ENCODE results near the gene RRM2.
"Not testable (repeated sequence)": the region's sequence is repeated elsewhere in the genome, so short reads cannot be mapped to it uniquely, and the experiment has no call there.

Gene RRM2

GRCh38 chr2:10101491-10101890 lies 21.0 kb upstream of the RRM2 start:
- no peak for TF ChIP-seq CTCF (conservative IDR thresholded peaks at IDR 0.05; ENCODE audit: low read length)
- no peak for DNase-seq (ENCODE audit: low read depth)
- H3K4me3 ChIP-seq (ENCODE audit: low read length): no peak overlapping the region

- TF ChIP-seq CTCF (conservative IDR thresholded peaks at IDR 0.05; ENCODE audit: low read length): no peak
- no peak overlapping the region for H3K4me3 ChIP-seq (ENCODE audit: low read length)
- no peak for DNase-seq (ENCODE audit: low read depth)
Measured at GRCh38 chr2:10103179-10103578, 19.4 kb upstream of the RRM2 start.

GRCh38 chr2:10104906-10105305 lies 17.6 kb upstream of the RRM2 start:
- DNase-seq (ENCODE audit: low read depth); H3K4me3 ChIP-seq (ENCODE audit: low read length): not testable (repeated sequence)

GRCh38 chr2:10109311-10109710 lies 13.2 kb upstream of the RRM2 start:
- TF ChIP-seq CTCF (conservative IDR thresholded peaks at IDR 0.05; ENCODE audit: low read length): no peak

GRCh38 chr2:10119027-10119325 lies 3.6 kb upstream of the RRM2 start:
- H3K4me3 ChIP-seq (ENCODE audit: low read length): no peak overlapping the region
- no peak for TF ChIP-seq CTCF (conservative IDR thresholded peaks at IDR 0.05; ENCODE audit: low read length)
- DNase-seq (ENCODE audit: low read depth): no peak

More at GRCh38 chr2:10109311-10109710, 13.2 kb upstream of the RRM2 start:
- DNase-seq (ENCODE audit: low read depth): no peak
- no peak overlapping the region for H3K4me3 ChIP-seq (ENCODE audit: low read length)

- no peak for DNase-seq (ENCODE audit: low read depth)
- no peak for TF ChIP-seq CTCF (conservative IDR thresholded peaks at IDR 0.05; ENCODE audit: low read length)
- H3K4me3 ChIP-seq (ENCODE audit: low read length): peak overlapping the region; percentile 78
Measured at GRCh38 chr2:10119601-10120157, 2.9 kb upstream of the RRM2 start.

- no peak for TF ChIP-seq CTCF (conservative IDR thresholded peaks at IDR 0.05; ENCODE audit: low read length)
- H3K4me3 ChIP-seq (ENCODE audit: low read length): peak overlapping the region; percentile 78
- peak; percentile 85 for DNase-seq (ENCODE audit: low read depth)
Measured at GRCh38 chr2:10120158-10120876, 2.2 kb upstream of the RRM2 start.
